ENCODE measurements around the gene NDUFAF7.

- TF ChIP-seq CTCF (IDR thresholded peaks at IDR 0.05) (no peak), POLR2AphosphoS5 (IDR thresholded peaks at IDR 0.05) (no peak), EP300 (IDR thresholded peaks at IDR 0.05) (no peak)
These were observed 29.7 kb upstream of the NDUFAF7 start for GRCh38 chr2:37201766-37202165.

Measured in suprapubic skin (tissue), 4 donors.